Measurements from ENCODE around the gene ZNF384.
A peak's percentile ranks its signal among the peaks of the same experiment; 100 is the strongest.

The ZNF384 gene

DNA sequence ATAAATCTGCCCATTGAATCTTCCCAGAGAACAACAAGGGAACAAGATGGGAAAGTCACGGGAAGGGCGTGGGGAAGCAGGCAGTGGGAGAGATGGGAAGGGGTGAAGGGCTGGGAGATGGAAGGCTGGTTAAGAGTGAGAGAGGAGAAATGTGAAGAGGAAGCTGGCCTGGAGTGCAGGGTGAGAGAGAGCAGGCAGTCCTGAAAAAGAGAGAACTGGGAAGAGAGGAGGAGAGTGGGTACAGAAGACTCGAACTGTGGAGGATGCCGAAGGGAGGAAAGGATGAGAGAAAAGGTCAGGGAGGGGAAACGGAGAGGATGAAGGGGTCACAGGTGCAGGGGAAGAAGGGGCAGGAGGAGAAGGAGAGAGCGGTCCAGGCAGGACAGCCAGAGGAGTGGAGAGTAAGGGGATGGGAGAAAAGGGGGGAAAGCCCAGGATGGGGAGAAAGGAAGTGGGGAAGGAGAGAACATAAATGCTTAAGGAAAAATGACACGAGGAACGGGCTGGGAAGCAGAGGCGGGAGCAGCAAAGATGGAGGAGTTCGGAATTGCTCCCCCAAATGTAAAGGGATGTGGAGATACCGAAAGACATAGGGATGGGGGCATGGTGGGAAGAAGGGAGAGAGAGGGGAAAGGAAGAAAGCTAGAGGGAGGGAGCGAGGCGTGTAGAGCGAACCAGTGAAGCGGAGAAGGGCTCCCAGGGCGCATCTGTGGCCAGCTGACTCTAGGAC is 10.2 kb upstream of the ZNF384 start:
- no peak for DNase-seq (ENCODE audit: low read depth)

DNA sequence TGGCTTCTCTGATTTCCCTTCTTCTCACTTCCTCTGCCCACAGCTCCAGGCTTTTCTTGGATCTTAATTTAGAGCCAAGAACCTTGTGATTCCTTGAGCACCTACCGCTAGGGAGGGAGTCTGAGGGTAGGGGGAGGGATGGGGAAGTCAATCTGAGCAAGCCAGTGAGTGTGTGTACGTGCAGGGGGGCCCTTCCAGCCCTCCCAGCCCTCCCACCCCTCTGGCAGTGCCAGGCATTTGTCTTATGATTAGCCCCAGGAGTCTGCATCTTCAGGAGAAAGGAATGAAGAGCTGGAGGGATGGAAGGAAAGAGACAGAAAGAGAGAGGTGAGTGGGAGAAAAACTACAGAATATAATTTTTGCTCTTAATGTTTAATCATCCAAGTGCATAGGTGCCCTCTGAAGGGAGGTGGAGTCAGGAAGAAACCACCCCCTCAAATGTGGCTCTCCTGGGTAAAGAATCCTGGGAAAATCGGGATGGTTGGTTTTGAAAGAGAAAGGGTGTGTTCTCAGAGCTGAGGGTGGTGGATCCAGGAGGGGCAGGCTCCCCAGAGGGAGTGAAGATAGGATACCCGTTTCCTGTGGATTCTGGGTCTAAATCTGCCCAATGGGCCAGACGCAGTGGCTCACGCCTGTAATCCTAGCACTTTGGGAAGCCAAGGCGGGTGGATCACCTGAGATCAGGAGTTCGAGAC is 9.3 kb upstream of the ZNF384 start:
- no peak for DNase-seq (ENCODE audit: low read depth)

DNA sequence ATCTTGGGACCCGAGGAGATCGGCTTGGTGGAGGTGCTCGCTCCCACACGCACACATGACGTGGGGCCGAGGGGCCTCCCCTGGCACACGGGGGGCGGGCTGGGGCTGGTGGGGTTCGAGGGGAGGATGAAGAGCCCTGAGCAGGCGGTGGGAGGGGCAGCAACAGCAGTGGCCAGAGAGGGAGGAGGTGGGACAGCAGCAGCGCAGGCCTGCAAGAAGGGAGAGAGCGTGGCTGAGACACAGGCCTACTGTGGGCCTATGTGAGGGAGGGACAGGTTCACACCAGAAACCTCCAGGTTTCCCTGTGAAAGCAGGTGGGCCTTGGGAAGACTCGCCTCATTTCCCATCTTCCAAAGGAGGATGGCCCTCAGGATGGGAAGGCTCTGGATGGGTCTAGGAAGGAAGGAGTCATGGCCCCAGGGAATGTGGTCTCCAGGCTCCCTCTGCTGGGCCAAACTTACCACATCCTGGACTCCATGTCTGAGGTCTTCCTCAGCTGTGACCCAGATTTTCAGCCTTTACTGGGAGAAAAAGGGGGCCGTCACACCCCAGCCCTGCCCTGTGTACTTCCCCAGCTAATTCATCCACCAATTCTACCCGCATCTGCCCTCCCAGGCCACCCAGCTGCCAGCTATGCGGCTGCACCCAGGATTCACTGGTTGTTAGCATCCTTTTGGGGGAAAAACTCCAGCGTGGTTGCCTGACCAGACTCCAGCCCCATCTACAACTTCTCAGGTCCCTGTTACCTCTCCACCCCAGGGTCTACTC is 8.6 kb upstream of the ZNF384 start:
- DNase-seq (ENCODE audit: low read depth): peak; percentile 35

DNA sequence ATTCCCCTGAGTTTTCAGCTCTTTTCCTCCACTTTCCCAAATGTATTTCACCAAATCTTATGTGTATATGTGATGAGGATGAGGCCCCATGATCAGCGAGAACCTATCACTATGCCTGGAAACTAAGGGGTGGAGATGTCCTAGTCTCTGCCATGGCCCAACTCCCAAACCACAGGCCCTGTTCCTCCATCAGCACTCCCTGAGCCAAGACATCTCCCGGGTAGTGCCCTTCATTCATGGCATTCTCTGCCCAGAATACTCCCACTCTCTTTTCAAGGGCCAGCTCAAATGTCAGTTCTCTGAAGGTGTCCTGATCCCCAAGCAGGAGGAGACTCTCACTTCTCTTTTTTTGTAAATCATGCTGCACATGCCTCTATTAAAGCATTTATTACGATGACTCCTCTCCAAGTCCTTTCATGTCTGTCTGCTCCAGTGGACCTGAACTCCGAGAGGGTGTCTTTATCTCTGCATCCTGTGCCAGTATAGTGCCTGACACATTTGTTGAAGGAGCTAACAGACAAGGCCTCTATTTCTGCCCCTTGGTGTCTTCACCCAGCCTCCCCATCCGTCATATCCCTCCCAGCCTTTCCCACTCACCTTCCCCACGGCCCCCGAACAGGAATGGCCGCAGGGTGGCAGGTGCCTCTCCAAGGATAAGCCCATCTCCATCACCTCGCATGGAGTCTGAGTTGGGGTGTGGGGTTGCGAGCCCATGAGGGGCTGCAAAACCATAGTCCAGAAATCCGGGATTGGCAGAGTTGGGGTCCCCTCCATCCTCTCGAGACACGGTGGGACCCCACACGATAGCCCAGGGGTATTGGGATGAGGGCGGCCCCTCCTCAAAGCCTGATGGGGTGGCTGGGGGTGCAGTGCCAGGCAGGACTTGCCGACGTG is 7.8 kb upstream of the ZNF384 start:
- peak; percentile 18 for DNase-seq (ENCODE audit: low read depth)

DNA sequence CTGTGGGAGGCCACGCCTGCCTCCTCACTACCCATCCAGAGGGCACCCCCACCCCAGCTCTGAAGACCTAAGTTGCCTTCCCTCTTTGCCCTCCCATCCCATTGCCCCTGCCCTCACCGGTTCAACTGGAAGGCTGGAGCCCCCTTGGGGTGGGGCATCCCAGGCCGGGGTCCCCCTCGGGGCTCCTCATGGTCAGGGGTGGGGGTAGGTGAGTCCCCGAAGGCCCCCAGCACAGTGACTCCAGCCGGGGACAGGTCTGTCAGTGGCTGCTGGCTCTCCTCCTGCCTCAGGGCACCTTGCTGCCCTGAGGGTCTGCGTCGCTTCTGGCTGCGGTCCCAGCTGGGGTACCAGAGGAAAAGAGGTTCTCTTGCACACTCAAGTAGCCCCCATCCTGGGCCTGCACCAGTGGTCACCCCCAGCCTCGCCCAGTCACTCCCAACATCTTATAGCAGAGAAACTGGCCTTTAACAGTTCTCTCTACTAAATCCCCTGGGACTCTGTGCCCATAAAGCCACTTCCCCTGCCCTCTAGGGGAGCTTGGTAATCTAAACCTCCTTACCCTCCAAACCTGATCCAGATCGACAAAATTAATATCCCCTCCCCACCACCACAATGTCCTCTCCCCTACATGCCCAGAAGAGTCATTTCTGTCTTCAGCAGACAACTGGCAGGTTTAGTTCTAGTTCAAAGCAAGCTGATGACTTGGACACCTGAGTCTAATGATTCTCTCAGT is 6.3 kb upstream of the ZNF384 start:
- no peak for DNase-seq (ENCODE audit: low read depth)

DNA sequence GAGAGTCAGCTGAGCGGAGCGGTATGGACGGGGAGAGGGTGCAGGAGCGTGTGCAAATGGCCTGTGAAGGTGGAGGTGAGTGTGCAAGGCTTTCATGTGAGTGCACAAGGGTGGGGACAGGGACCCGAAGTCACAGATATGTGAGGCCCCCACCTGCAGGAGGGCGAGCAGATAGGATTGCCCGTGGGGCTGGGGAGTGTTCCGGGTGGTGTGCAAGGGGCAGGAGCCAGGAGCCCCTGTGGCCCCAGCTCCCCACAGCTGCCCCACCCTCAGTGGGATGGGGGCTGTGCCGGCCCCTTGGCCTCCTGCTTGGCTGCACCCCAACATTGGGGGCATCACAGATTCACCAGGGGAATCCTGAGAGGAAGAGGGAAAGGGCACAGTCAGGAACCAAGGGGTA is 5.5 kb upstream of the ZNF384 start:
- DNase-seq (ENCODE audit: low read depth): no peak

DNA sequence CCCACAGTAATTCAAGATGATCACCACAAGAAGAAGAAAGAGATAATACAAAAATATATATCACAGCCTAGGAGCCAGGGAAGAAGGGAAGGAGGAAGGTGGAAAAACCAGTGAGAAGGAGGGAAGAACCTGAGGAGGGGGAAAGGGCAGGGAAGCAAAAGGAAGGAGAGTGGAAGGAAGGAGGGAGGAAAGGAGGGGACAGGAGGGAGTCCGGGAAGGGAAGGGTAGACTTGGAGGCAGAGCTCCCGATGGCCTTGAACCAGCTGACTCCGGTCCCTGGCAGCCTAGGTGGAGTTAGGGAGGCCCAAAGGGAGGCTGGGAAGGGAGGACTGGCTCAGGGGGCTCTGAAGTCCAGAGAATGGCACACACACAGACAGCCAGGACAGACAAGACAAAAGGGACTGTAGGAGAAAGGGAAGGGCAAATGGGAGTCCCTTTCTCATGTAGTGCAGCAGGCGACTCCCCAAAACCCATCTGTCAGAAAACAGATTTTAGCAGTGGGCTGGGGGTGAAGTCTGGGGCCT is 4.7 kb upstream of the ZNF384 start:
- DNase-seq (ENCODE audit: low read depth): no peak

DNA sequence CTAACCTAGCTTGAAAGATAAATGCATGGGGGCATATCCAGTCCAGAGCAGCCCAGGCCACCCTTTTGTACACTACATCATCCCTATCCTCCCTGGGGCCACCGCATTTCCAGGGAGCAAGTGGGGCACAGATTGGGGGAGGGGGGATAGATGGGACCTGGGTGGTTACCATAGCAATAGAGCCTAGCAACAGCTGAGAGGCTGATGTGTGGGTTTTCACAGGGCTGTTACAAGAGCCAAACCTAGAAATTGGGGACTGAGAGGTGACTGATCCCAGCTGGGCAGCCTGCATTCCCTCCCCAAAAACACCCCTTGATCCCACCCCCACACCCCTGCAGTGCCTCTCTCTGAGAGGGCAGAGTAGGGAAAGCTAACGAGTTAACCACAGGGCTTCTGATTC is 3.7 kb upstream of the ZNF384 start:
- DNase-seq (ENCODE audit: low read depth): no peak

DNA sequence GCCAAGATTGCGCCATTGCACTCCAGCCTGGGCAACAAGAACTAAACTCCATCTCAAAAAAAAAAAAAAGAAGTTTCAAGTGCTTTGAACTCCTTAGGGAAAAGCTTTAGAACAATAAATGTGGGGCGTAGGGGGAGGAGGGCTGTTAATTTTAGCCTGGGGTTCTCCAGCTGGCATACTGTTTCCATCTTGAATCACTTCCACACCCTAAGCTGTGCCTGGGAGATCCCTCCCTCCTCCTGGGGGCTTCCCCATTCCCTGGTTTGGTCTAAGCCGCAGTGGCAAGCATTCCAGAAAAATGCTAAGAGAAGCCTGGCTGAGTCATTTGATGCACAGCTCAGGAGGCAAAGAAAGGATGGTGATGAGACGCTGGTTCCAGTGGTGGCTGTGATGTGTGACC is 2.3 kb upstream of the ZNF384 start:
- DNase-seq (ENCODE audit: low read depth): peak; percentile 21

DNA sequence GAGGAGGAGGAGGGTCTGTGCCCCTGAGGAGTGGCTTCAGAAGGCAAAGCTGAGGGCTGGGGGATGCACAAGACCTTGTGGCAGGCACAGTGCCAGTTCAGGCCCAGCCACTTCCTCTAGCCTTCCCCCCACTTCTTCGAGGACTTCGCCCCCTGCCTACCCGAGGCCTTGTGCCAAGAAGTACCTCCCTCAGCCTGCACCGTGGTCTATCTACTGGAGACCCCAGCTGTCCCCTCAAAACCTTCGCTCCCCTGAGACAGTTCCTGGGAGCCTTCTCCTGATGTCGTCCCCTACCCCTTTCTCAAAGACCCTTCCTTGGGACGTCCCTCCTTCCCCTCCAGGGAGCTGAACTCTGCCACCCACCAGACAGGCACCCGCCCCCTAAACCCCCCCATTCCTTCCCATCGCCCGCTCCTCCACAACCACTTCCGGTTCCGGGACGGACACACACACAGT is 604 bp downstream of the ZNF384 start:
- no peak for DNase-seq (ENCODE audit: low read depth)

DNA sequence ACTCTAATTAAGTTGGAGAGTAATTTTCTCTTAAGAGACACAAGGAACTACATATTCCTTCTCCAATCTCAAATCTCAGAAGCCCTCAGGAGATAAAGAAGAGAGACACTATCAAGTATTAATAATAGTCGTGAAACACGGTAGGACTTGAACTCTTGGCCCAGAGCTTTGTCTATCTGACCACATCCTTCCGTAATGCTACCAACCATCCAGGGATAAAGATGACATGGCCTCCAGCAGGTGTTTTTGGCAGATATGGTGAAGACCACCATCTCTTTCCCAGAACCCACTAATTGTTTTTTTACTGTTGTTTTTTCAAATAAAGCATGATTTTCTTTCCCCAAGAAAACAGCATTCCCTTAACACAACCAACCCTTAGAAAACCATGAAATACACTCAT is 3.4 kb downstream of the ZNF384 start:
- DNase-seq (ENCODE audit: low read depth): no peak

DNA sequence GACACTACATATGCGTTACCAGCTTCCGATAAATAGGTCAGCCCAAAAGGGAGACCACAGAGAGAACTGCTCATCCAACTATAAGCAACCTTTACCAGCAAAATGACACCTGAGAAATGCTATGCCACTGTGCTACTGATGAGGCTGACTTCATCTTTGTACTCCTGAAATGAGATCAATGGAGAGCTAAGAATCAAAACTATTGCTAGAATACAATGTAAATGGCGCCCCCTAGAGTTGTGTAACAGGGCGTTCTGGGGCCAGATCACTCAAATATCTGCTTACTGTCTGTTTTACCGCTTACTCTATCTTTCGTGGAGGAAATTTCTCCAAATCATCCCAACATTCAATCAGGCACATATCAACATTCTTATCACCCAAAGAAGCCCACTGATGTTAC is 4.6 kb downstream of the ZNF384 start:
- no peak for DNase-seq (ENCODE audit: low read depth)

DNA sequence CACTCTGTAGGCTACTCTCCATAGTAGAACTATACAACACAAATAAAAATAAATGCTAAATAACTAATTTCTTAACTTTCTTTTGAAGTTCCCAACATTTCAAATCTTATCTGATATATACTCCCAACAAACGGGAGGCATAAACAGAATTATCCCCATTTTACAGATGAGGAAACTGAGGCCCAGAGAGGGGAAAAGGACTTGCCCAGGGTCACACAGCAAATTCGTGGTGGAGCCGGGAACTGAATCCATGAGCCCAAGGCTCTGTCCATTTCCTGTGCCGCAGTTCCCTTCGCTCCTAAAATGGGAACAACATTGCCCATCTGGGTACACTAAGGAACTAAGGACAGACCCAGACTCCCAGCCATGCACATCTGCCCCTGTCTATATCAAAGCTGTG is 12.2 kb downstream of the ZNF384 start:
- no peak for DNase-seq (ENCODE audit: low read depth)

DNA sequence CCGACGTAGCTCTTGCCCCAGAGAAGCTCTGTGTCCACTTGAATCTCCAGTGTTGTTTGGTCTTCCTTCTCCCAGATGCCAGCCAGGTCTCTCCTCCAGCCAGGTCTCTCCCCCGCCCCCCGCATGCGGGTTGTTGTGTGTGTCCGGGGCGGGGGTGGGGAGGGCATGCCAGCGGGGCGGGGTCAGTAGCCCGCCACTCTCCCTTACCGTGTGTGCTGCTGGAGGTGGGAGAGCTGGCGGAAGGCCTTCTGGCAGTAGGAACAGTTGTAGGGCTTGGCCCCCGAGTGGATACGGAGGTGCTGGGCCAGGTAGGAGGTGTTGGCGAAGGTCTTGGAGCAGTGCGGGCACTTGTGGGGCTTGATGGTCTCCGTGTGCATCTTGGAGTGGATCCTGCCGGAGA is 17.0 kb downstream of the ZNF384 start:
- no peak for DNase-seq (ENCODE audit: low read depth)

DNA sequence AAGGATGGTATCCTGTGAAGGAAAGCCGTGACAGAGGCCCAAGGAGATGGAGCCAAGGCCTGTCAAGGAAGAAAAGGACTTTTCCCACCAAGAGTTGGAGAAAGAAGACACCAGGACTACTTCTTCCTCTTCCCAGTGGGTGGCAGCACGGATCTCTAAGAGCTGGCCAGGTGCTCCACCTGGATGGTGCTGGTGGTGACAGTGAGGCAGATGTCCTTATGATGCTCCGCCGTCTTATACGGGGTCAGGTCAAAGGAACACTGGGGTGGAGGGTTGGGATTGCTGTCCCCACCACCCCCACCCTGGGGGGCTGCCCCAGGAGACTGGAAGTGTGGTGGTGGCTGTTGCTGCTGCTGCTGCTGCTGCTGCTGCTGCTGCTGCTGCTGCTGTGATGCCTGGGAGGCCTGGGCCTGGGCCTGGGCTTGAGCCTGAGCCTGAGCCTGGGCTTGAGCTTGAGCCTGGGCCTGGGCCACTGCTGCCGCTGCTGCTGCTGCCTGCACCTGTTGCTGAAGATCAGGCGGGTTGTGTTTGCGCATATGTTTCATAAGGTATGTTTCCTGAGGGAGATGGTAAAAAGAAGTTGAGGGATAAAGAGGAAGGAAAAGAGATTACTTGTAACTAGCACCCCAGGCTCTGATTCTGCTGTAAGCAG is 21.5 kb downstream of the ZNF384 start:
- DNase-seq (ENCODE audit: low read depth): no peak

DNA sequence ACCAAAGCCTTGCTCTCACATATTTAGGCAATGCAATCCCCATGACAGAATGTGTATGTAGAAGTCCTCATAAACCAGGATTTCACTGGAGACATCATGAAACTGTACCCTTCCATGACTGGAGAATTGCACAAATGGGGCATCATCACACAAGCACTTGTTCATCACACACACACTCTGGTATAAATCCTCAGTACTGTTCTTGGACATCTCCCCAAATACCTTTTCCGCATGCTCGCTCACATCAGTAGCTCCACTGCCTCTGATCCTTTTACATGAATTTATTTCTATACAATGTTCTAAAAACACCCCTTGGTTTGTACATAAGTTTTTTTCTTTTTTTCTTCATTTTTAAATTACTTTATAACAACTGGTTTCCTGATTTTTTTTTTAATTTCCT is 23.0 kb downstream of the ZNF384 start:
- DNase-seq (ENCODE audit: low read depth): no peak

DNA sequence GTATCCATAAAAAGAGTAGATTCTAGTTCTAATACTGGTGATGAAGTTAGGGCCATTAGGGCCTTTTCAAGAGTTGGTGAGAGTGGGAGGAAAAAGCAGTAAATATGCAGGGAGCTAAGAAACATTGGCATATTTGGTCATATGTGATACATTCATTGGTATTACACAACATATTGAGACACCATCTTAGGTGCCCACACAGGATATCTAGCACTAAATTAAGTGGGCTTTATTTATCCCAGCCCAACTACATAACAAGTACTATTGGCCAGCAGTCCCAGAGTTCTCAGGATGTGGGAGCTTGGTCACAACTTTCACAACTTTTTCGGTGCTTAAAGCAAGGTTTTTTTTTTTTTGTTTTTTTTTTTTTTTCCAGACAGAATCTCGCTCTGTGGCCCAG is 24.3 kb downstream of the ZNF384 start:
- DNase-seq (ENCODE audit: low read depth): no peak

DNA sequence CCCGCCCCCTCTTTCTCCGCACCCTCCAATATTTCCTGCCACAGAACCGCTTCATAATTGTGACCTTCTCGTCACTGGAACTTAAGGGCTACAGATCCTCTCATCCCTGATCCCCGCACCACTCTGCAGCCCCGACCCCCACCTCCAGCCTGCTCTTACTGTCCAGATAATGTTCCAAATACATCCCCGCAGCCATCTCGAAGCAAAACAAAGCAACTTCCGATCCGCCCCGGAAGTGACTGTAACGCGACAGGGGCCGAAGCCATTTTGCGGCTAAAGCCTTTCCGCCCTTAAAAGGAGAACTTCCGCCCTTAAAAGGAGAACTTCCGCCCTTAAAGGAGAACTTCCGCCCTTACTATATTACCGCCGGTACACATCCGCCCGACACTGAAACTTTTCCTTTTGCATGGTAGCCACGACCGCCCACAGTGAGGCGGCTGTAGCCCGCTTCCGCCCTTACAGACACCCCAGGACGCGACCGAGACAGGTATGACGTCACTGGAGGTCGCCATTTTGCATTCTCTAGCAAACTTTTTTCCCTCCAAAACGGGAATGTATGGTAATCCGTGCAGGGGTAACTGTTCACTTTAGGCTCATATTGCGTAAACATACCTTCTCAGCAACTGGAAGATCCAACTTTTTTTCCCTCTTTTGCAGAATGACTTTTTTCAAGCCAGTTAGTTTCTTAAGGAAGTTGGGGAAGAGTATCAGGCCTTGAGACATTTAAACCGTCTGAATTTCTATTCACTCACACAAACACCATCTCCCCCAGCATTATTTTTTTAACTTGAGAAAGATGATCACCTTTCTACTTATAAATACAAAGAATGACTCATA is 26.1 kb downstream of the ZNF384 start, which contains the start of gene ING4:
Gene ING4, minus strand, starts transcription at position 214 of the 837 bp plus-strand sequence. Its CDS starts 18 bp downstream, at position 196.
- DNase-seq (ENCODE audit: low read depth): peak; percentile 99

DNA sequence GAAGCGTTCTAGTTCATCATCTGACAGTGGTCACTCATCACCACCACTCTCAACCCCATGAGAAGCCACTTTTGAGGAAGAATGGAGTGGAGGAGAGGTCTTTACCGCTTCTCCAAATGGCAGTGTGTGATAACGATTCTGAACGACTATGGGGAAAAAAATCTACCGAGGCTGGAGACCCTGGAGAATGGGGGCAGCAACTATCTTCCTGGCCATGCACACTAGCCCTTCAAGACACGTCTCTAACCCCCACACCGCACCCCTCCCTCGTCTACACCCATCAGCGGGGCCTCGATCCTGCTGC is 26.6 kb downstream of the ZNF384 start:
- DNase-seq (ENCODE audit: low read depth): no peak

DNA sequence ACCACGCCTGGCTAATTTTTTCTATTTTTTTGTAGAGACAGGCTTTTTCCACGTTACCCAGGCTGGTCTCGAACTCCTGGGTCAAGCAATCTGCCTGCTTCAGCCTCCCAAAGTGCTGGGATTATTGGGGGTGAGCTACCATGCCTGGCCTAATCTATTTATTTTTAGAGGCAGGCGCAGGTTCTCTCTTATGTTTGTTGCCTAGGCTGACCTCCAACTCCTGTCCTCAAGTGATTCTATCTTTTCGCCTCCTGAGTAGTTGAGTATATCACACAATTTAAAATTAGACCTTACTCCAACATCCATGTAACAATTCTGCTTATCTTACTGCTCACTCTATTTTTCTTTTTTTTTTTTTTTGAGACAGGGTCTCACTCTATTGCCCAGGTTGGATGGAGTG is 35.2 kb downstream of the ZNF384 start:
- DNase-seq (ENCODE audit: low read depth): no peak
